ENCODE data around the gene EPS8.

EPS8 gene

DNA sequence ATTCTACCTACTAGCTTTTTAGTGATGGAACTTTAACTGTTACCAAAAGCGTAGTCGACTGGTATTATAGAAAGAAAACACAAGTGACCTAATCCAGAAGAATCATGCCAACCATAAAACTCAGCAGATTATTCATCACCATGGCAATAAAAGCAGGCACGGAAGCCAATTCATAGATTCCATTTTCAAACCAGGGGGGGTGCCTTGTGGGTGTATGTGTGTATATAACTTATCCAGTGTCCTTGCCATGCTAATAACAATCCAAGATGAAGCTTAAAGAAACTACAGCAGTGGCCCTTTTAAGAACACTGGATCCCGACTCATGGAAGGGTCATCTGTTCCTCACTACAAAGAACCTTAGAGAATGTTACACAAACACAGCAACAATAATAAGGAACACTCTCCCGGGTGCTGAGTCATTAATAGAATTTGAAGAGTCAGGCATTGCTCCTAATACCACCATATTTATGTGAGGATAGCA is 61.0 kb downstream of the EPS8 start:
- H3K36me3 ChIP-seq (ENCODE audit: control insufficient read depth, insufficient read depth, low read length) = no peaks in the 10 kb centered on the region
- no peak for DNase-seq (ENCODE audit: extremely low read depth, insufficient read length)
- TF ChIP-seq, protein P1, sequence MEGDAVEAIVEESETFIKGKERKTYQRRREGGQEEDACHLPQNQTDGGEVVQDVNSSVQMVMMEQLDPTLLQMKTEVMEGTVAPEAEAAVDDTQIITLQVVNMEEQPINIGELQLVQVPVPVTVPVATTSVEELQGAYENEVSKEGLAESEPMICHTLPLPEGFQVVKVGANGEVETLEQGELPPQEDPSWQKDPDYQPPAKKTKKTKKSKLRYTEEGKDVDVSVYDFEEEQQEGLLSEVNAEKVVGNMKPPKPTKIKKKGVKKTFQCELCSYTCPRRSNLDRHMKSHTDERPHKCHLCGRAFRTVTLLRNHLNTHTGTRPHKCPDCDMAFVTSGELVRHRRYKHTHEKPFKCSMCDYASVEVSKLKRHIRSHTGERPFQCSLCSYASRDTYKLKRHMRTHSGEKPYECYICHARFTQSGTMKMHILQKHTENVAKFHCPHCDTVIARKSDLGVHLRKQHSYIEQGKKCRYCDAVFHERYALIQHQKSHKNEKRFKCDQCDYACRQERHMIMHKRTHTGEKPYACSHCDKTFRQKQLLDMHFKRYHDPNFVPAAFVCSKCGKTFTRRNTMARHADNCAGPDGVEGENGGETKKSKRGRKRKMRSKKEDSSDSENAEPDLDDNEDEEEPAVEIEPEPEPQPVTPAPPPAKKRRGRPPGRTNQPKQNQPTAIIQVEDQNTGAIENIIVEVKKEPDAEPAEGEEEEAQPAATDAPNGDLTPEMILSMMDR (IDR thresholded peaks at IDR 0.05; ENCODE audit: insufficient read depth, low read length, poor library complexity, severe bottlenecking) = no peak
- H3K27me3 ChIP-seq (replicated peaks; ENCODE audit: control insufficient read depth, insufficient read depth, low read length) = no peaks in the 10 kb centered on the region
- no peak overlapping the region for H3K4me3 ChIP-seq (replicated peaks; ENCODE audit: low read depth, low read length)

DNA sequence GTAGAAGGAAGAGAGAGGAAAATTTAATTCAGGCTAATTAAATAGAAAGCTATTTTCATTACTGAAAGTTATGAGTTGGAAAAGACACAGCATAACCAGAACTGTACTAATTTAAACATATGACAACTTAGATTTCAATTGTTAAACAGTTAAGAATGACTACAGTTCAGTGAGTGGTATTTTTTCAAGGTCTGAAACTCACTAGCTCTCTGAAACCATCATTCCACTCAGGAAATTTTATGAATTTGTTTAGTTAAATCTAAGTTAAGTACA is 62.4 kb downstream of the EPS8 start:
- Histone ChIP-seq H3K36me3 (ENCODE audit: control insufficient read depth, insufficient read depth, low read length) (no peaks in the 10 kb centered on the region), H3K4me3 (replicated peaks; ENCODE audit: low read depth, low read length) (no peak overlapping the region), H3K27me3 (replicated peaks; ENCODE audit: control insufficient read depth, insufficient read depth, low read length) (no peaks in the 10 kb centered on the region)
- TF ChIP-seq, protein P1 (IDR thresholded peaks at IDR 0.05; ENCODE audit: insufficient read depth, low read length, poor library complexity, severe bottlenecking) = no peak
- no peak for DNase-seq (ENCODE audit: extremely low read depth, insufficient read length)

DNA sequence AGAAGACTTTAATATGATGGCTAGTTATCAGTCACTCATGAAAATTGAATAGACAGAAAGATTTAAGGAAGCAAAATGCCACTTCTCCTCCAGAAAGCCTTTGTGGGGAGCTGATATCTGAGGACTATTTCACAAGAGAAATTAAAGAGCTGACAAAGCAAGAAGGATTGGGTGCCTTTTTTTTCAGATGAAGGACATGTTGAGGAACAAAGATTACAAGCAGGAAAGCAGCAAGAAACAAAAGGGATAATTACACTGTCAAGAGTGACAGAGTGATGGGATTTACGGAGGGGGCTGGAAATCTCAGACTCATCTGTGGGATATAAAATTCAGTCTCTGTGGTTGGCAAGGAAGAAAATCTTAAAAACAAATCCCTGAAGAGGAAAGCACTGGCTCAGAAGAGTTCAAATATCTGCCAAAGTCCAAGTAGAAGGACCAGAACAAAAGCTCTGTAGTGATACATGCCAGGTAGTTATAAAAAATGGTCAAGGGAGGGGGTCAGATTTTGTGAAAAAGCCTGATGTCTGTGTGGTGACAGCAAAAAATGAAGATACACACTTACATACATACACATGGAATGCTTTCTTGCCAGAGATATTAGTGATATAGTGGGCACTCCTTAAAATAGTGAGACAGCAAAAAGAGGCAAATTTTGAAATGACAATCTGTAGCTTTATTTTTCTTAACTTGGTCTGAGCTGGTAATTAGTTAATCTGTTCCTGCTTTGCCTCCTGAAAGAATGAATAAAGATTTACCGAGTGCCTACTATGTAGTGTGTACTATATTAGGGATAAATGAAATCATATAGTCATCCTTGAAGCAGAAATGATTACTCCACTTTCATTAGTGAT is 62.9 kb downstream of the EPS8 start:
- TF ChIP-seq, protein P1 (IDR thresholded peaks at IDR 0.05; ENCODE audit: insufficient read depth, low read length, poor library complexity, severe bottlenecking) = no peak
- no peaks in the 10 kb centered on the region for H3K36me3 ChIP-seq (ENCODE audit: control insufficient read depth, insufficient read depth, low read length)
- no peak for DNase-seq (ENCODE audit: extremely low read depth, insufficient read length)
- H3K27me3 ChIP-seq (replicated peaks; ENCODE audit: control insufficient read depth, insufficient read depth, low read length) = no peaks in the 10 kb centered on the region
- H3K4me3 ChIP-seq (replicated peaks; ENCODE audit: low read depth, low read length) = no peak overlapping the region

DNA sequence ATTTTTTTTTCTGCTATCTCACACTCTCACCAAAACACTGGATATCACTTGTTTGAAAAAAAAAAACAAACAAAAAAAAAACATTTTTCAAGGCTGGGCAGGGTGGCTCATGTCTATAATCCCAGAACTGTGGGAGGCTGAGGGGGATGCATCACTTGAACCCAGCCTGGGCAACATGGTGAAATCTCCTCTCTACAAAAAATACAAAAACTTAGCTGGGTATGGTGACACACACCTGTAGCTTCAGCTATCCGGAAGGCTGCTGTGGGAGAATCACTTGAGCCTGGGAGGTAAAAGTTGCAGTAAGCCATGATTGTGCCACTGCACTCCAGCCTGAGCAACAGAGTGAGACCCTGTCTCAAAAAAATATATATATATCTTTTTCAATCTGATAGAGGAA is 66.2 kb downstream of the EPS8 start:
- Histone ChIP-seq H3K36me3 (ENCODE audit: control insufficient read depth, insufficient read depth, low read length) (no peaks in the 10 kb centered on the region), H3K4me3 (replicated peaks; ENCODE audit: low read depth, low read length) (no peak overlapping the region), H3K27me3 (replicated peaks; ENCODE audit: control insufficient read depth, insufficient read depth, low read length) (no peaks in the 10 kb centered on the region)
- TF ChIP-seq, protein P1 (IDR thresholded peaks at IDR 0.05; ENCODE audit: insufficient read depth, low read length, poor library complexity, severe bottlenecking) = no peak
- no peak for DNase-seq (ENCODE audit: extremely low read depth, insufficient read length)

DNA sequence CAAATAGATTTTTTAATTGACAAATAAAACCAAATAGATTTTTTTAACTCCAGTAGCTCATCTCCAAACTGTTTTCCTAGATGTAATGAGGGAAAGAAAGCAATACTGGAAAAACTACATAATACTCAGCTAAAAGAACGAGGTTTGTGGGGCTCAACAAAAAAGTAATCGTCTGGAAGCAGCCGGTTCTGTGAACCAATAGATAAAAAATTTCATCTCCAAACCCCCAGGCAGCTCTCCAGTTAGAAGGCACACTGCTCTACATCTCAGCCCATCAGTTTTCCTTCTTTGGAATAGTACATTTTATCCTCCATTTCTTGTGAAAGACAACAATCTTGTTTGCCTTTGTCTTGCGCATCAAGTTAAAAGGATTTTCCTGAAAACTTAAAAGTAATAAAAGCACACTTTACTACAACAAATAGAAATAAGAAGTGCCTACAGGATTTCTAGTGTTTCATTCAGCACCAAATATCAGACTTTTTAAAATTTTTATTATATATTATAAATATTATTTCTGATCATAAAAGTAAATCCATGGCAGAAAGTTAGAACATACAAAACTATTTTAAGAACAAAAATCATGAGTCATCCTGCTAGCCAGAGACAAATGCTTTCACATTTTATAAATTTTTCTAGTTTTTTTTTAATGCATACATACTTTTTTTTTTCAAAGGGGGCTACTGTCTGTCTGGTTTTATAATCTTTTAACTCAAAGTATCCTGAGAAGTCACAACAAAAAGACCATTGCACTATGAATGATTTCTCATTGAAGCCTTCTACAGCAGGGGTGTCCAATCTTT is 67.7 kb downstream of the EPS8 start:
- TF ChIP-seq, protein P1 (IDR thresholded peaks at IDR 0.05; ENCODE audit: insufficient read depth, low read length, poor library complexity, severe bottlenecking) = no peak
- H3K36me3 ChIP-seq (ENCODE audit: control insufficient read depth, insufficient read depth, low read length) = no peaks in the 10 kb centered on the region
- no peak for DNase-seq (ENCODE audit: extremely low read depth, insufficient read length)
- H3K27me3 ChIP-seq (replicated peaks; ENCODE audit: control insufficient read depth, insufficient read depth, low read length) = no peaks in the 10 kb centered on the region
- no peak overlapping the region for H3K4me3 ChIP-seq (replicated peaks; ENCODE audit: low read depth, low read length)
